Kidney glomerular epithelial cell (primary cell): ENCODE measurements around the gene CRLF3.
A peak's percentile ranks its signal among the peaks of the same experiment; 100 is the strongest.
"Not testable (repeated sequence)": the region's sequence is repeated elsewhere in the genome, so short reads cannot be mapped to it uniquely, and the experiment has no call there.

Experiments used
- DNase-seq: peaks from one replicate; lab custom pipeline; 2025; lab: John Stamatoyannopoulos, UW

Gene CRLF3

GRCh38 chr17:30814236-30814635 lies 10.3 kb downstream of the CRLF3 start:
- DNase-seq = not testable (repeated sequence)

- peak; percentile 13 for DNase-seq
Measured at GRCh38 chr17:30812218-30813177, 12.0 kb downstream of the CRLF3 start.

GRCh38 chr17:30809867-30810266 lies 14.6 kb downstream of the CRLF3 start:
- DNase-seq = no peak

- DNase-seq = no peak
Measured at GRCh38 chr17:30808785-30809286, 15.7 kb downstream of the CRLF3 start.

GRCh38 chr17:30807896-30808295 lies 16.6 kb downstream of the CRLF3 start:
- no peak for DNase-seq

- DNase-seq = no peak
Measured at GRCh38 chr17:30805944-30806456, 18.5 kb downstream of the CRLF3 start.

GRCh38 chr17:30801671-30802070 lies 22.8 kb downstream of the CRLF3 start:
- DNase-seq = no peak

- no peak for DNase-seq
Measured at GRCh38 chr17:30796016-30796415, 28.5 kb downstream of the CRLF3 start.

GRCh38 chr17:30794372-30794771 lies 30.1 kb downstream of the CRLF3 start:
- no peak for DNase-seq

GRCh38 chr17:30793282-30793977 lies 31.1 kb downstream of the CRLF3 start:
- no peak for DNase-seq

- DNase-seq = no peak
Measured at GRCh38 chr17:30790279-30790678, 34.2 kb downstream of the CRLF3 start.

GRCh38 chr17:30788918-30789317 lies 35.6 kb downstream of the CRLF3 start:
- DNase-seq = peak; percentile 27

- no peak for DNase-seq
Measured at GRCh38 chr17:30782206-30782605, 42.3 kb downstream of the CRLF3 start.

- no peak for DNase-seq
Measured at GRCh38 chr17:30780343-30780742, 44.1 kb downstream of the CRLF3 start.

- DNase-seq = not testable (repeated sequence)
Measured at GRCh38 chr17:30768771-30769170, 55.7 kb downstream of the CRLF3 start.

GRCh38 chr17:30767641-30768404 lies 56.7 kb downstream of the CRLF3 start:
- DNase-seq = not testable (repeated sequence)

- DNase-seq = no peak
Measured at GRCh38 chr17:30761060-30761459, 63.4 kb downstream of the CRLF3 start.

GRCh38 chr17:30753291-30753690 lies 71.2 kb downstream of the CRLF3 start:
- not testable (repeated sequence) for DNase-seq

GRCh38 chr17:30750982-30751381 lies 73.5 kb downstream of the CRLF3 start:
- DNase-seq = not testable (repeated sequence)

- DNase-seq = not testable (repeated sequence)
Measured at GRCh38 chr17:30747621-30748020, 76.9 kb downstream of the CRLF3 start.

GRCh38 chr17:30742669-30743068 lies 81.8 kb downstream of the CRLF3 start:
- DNase-seq = not testable (repeated sequence)

GRCh38 chr17:30736371-30736770 lies 88.1 kb downstream of the CRLF3 start:
- not testable (repeated sequence) for DNase-seq
